Fibroblast of the aortic adventitia (primary cell): ENCODE data around the gene CATSPERD. TPM values are rescaled to one million over a fixed set of nuclear protein-coding genes. Genes with fewer than 3 reads are reported as not detected.

ENCODE experiments used
- DNase-seq: peaks from one replicate; pipeline ENCODE4 v3.0.0-alpha.2; 2010; ENCODE audit warnings: low read depth
- H3K4me3 ChIP-seq: 2 replicates; pipeline ENCODE4 v1.5.1; 2011; ENCODE audit warnings: low read depth, mild to moderate bottlenecking, control low read depth, low read length, moderate library complexity
- CTCF ChIP-seq: IDR thresholded peaks from 2 replicates; pipeline ENCODE4 v1.5.1; 2011; ENCODE audit warnings: mild to moderate bottlenecking, low read length, control low read depth, inconsistent platforms; ENCODE audit not compliant: insufficient read depth
- total RNA-seq: library from RNA; depleted of rRNA; stranded (reverse); fragments of >200 nt; gene quantifications from 2 replicates; pipeline ENCODE4 v1.2.3, GENCODE V29; 2012; ENCODE audit warnings: low replicate concordance

Gene CATSPERD
- total RNA-seq, 1 donor: not detected

- no peak for DNase-seq
- peak overlapping the region; percentile 90 for H3K4me3 ChIP-seq
- no peak for TF ChIP-seq CTCF
Measured at GRCh38 chr19:5789886-5790558, 69.6 kb downstream of the CATSPERD start.

- H3K4me3 ChIP-seq: peak within 1 kb of the TSS; percentile 90
- TF ChIP-seq CTCF: no peak
- DNase-seq: peak; percentile 98
Measured at GRCh38 chr19:5790559-5791520, 70.4 kb downstream of the CATSPERD start, which contains the start of gene DUS3L. Gene DUS3L, minus strand, starts transcription at chr19:5791163. Its CDS starts 22 bp downstream, at chr19:5791141.

GRCh38 chr19:5792224-5792623 is 71.8 kb downstream of the CATSPERD start:
- H3K4me3 ChIP-seq: no peak overlapping the region
- no peak for TF ChIP-seq CTCF
- DNase-seq: no peak

GRCh38 chr19:5793188-5793587 is 72.8 kb downstream of the CATSPERD start:
- no peak for DNase-seq
- H3K4me3 ChIP-seq: no peak overlapping the region
- TF ChIP-seq CTCF: no peak

GRCh38 chr19:5795382-5795919 is 75.0 kb downstream of the CATSPERD start:
- no peak for DNase-seq
- no peak overlapping the region for H3K4me3 ChIP-seq
- TF ChIP-seq CTCF: no peak

GRCh38 chr19:5798244-5798643 is 77.8 kb downstream of the CATSPERD start:
- no peak overlapping the region for H3K4me3 ChIP-seq
- TF ChIP-seq CTCF: no peak
- no peak for DNase-seq
